HS-27A (cell line): ENCODE data around the gene LAP3.
A peak's percentile ranks its signal among the peaks of the same experiment; 100 is the strongest.
"Not testable (repeated sequence)": the region's sequence is repeated elsewhere in the genome, so short reads cannot be mapped to it uniquely, and the experiment has no call there.

Experiments
- DNase-seq: peaks from one replicate; pipeline ENCODE4 v3.0.0-alpha.2; 2012; ENCODE audit warnings: low read depth, missing footprints

LAP3 gene

DNA sequence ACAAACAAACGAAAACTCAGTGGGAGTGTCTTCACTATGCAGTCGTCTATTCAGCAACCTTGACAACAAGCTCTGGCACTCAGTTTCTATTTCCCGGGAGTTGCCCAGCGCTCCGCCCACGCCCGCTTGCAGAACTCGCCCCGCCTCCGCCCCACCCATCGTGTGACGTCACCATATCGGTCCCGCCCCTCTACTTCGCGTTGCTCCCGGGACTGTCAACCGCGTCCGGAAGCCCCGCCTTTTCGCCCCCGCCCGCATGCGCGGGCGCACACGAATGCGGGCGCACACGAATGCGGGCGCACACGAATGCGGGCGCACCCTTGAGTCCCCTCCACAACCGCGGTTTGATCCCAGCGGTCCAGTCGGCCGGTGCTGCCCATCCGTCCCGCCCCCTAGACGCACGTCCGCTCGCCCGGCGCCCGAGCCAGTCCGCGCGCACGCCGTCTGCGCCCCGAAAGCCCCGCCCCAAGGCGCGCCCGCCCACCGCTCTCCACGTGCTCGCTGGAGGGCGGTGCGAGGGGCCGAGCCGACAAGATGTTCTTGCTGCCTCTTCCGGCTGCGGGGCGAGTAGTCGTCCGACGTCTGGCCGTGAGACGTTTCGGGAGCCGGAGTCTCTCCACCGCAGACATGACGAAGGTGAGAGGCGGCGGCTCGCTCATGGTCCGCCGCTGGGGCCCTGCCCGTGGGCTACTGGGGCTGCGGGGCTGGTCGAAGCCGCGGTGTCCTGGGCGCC lies at the start of gene LAP3:
Gene LAP3 (plus strand): TSS at position 267 of the 733 bp plus-strand sequence. CDS start 268 bp downstream, at position 535.
- DNase-seq: peak; percentile 72

DNA sequence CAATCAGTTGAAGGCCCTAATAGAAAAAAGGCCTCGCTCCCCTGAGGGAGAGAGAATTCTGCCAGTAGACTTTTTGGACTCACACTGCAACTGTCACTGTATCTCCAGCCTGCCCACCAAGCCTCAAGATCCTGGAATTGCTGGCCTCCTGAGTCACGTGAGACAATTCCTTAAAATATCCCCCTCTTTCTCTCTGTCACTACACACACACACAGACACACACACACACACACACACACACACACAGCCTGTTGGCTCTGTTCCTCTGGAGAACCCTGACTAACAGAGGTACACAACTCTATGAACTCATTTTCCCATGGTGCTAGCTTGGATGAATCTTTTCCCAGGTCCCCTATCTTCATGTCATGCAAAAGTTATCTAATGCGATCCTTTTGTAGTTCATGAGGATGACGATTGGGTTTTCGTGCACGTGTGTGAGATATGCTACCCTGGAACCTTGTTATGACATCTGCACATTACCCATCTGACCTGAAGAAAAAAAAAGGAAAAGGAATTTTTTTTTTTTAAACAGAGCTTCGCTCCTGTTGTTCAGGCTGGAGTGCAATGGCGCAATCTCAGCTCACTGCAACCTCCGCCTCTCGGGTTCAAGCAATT lies 48.3 kb upstream of the LAP3 start:
- no peak for DNase-seq

DNA sequence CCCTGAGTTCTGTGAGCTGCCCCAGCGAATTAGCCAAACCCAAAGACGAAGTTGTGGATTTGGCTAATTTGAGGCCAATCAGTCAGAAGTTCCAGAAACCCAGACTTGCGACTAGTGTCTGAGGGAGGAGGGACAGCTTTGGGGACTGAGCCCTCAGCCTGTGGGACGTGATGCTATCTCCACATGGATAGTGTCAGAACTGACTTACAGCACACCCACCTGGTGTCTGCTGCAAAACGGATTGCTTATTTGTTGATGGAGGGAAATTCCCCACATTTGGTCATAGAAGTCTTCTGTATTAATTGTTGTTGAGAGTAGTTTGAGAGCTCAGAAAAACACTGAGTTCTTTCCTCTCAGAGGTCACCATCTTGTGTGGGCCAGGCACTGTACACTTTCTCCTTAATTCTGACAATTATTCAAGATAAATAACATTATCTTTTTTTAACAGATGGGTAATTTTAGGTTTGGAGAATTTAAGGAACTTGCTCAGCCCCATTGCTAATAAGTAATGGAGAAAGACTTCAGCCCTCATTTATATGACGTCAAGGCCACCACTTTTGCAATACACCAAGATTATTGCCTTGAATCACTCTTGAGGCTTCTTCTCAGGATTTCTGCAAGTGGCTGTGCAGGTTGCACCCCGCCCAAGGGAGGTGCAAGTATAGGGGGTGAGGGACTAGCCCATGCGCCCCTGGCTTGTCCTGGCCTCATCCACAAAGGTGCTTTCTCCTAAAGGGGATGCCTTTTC lies 45.3 kb upstream of the LAP3 start:
- no peak for DNase-seq

DNA sequence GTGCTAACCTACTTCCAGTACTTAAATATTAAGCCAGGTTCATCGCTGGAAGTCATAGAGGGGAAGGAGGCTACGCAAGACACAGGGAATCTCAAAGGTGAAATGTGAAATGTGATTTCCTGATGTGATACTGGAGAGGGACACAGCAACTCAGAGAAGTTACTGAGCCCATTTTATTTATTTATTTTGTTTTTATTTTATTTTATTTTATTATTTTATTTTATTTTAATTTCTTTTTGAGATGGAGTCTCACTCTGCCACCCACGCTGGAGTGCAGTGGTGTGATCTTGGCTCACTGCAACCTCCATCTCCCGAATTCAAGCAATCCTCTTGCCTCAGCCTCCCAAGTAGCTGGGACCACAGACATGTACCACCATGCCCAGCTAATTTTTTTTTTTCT lies 42.3 kb upstream of the LAP3 start:
- DNase-seq: no peak

DNA sequence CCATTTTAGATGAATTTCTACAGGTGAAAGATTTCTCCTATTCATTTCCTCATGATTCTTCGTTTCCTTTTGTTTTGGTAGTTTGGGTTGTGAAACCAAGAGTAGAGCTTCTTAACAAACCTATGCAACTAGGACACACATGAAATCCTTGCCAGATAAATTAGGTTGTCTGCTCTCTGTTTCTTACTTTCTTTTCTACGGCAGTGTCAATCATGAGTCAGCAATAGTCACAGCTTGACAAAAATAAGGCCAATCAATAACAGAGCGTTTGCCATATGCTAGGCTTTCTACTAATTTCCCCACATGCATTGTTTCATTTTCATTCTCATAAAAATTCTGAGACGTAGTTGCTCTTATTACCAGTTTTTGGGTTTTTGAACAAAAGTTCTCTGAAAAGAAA lies 41.8 kb upstream of the LAP3 start:
- no peak for DNase-seq

DNA sequence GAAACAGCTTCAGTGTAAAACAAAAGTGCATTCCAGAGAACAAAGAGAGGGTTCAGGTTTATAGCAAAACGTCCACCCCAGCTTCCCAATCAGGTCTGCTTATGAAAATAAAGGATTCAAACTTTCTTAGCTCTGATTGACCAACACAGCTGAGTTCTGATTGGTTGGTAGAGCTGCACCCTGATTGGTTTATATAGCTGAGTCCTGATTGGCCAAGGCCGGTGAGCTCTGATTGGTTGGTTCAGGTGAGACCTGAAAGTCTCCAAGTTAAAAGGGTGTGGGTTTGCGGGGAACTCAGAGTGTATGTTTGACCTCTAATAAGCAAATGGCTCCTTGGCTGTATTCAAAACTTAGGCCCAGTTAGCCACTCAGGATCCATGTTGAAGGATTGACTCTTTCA lies 41.1 kb upstream of the LAP3 start:
- DNase-seq: no peak

- DNase-seq: not testable (repeated sequence)
Measured at GRCh38 chr4:17537060-17537459, 39.9 kb upstream of the LAP3 start.

- DNase-seq: no peak
Measured at GRCh38 chr4:17544205-17544604, 32.8 kb upstream of the LAP3 start.

DNA sequence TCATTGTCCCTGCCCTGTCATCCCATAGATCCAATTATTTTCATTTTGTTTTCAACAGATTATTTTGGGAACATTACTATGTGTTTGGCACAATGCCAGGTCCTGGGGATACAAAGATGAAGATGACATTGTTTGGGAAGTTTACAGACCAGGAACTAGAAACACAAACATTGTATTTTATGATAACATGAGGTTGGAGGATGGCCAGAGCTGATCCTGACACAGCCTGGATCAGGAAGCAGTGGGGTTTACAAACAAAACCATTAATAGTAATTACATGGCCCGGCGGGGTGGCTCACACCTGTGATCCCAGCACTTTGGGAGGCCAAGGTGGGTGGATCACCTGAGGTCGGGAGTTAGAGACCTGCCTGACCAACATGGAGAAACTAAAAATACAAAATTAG lies 32.2 kb upstream of the LAP3 start:
- DNase-seq: no peak

- no peak for DNase-seq
Measured at GRCh38 chr4:17545374-17546140, 31.4 kb upstream of the LAP3 start.

DNA sequence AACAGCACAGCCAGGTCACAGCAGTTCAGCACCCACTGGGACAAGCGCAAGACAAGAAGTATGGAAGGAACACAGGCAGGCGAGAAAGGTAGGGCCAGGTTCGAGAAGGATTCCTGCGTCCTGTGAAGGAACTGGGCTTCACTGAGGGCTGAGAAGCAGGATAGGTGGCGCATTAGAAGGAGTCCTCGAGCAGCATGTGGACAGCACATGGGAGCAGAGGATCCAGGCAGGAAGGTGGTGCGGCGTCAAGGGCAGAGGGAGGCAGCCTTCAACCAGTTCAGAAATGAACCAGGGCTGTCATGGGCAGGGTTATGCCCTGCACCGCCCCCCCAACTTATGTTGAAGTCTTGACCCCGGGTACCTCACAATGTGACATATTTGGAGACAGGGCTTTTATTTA lies 30.8 kb upstream of the LAP3 start:
- no peak for DNase-seq

DNA sequence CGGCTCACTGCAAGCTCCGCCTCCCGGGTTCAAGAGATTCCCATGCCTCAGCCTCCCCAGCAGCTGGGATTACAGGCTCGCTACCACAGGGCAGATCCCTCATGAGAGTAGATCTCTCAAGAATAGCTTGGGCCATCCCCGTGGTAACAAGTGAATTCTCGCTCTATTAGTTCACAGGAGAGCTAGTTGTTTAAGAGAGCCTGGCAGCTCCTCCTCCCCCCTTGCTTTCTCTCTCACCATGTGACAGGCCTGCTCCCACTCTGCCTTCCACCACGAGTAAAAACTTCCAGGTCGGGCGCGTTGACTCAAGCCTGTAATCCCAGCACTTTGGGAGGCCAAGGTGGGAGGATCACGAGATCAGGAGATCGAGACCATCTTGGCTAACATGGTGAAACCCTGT lies 30.3 kb upstream of the LAP3 start:
- no peak for DNase-seq

GRCh38 chr4:17550549-17550948 lies 26.4 kb upstream of the LAP3 start:
- no peak for DNase-seq

- DNase-seq: no peak
Measured at GRCh38 chr4:17552427-17552826, 24.6 kb upstream of the LAP3 start.

DNA sequence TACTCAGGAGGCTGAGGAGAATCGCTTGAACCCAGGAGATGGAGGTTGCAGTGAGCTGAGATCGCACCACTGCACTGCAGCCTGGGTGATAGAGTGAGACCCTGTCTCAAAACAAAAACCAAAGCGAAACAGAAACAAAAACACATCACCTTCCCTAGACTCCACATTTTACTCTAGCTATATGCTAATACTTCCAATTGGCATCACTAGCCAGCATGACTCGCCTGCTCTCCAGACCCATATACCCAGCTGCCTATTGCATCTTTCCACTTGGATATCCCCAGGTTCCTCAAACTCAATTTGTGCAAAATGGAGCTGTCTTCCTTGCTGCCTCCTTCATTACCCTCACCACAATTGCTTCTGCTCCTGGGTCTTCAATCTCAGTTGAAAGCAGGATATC lies 22.4 kb upstream of the LAP3 start:
- DNase-seq: no peak

GRCh38 chr4:17556498-17556897 lies 20.5 kb upstream of the LAP3 start:
- DNase-seq: no peak

GRCh38 chr4:17557880-17558279 lies 19.1 kb upstream of the LAP3 start:
- DNase-seq: no peak

DNA sequence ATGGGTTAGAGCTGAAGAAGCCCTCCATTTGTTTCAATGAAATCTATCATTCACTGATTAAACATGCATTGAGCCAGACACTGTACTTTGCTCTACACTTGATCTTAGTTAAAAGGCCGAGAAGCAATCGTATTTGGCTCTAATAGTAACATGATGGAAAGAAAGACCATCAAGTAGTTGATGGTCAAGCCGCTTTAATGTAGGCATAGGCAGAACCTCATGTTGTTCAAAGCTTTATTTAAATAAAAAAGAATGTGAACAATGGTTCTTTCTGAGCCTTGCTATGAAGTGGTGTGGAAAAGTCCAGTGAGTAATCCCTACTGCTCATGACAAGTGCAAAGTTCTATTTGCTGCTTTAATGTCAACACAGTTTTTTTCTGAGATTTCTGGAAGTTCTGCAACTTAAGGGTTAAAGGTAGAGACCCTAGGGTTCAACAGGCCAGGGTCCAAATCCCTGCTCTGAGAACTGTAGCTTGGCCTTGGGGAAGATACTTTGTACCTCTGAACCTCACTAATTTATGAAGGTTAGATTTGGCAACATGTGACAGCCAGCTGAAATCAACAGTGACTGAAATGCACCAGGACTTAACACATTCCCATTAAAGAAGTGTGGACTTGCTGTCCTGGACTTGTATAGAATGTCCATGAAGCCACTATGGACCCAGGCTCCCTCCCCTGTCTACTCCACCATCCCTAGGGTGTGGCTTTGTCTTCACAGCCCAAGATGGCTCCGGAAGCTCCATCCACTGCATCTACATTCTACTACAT lies 17.9 kb upstream of the LAP3 start:
- no peak for DNase-seq

GRCh38 chr4:17559709-17560048 lies 17.3 kb upstream of the LAP3 start:
- DNase-seq: no peak

- DNase-seq: no peak
Measured at GRCh38 chr4:17560065-17560673, 16.8 kb upstream of the LAP3 start.

GRCh38 chr4:17561195-17561909 lies 15.6 kb upstream of the LAP3 start:
- DNase-seq: no peak
